Ishikawa (cell line): ENCODE data around the gene CHFR.

Source experiments
- CEBPB ChIP-seq: IDR thresholded peaks from 2 replicates; pipeline ENCODE4 v1.6.1; 2012
- CREB1 ChIP-seq: IDR thresholded peaks from 2 replicates; pipeline ENCODE4 v1.6.1; 2012; ENCODE audit warnings: low read depth
- EGR1 ChIP-seq: IDR thresholded peaks from 2 replicates; pipeline ENCODE4 v1.6.1; 2012
- FOXM1 ChIP-seq: IDR thresholded peaks from 2 replicates; pipeline ENCODE4 v1.6.1; 2012; ENCODE audit warnings: low read depth, borderline replicate concordance
- MAX ChIP-seq: IDR thresholded peaks from 2 replicates; pipeline ENCODE4 v1.6.1; 2012
- RAD21 ChIP-seq: IDR thresholded peaks from 2 replicates; pipeline ENCODE4 v1.6.1; 2012; ENCODE audit warnings: low read depth
- REST ChIP-seq: IDR thresholded peaks from 2 replicates; pipeline ENCODE4 v1.6.1; 2012; ENCODE audit warnings: low read depth, mild to moderate bottlenecking
- TCF12 ChIP-seq: IDR thresholded peaks from 2 replicates; pipeline ENCODE4 v1.6.1; 2012; ENCODE audit warnings: low read depth
- YY1 ChIP-seq: IDR thresholded peaks from 2 replicates; pipeline ENCODE4 v1.6.1; 2012; ENCODE audit warnings: low read depth

- TF ChIP-seq RAD21 (no peak), YY1 (no peak), REST (no peak), TCF12 (no peak), EGR1 (no peak), CREB1 (no peak), FOXM1 (no peak), CEBPB (no peak), MAX (no peak)
Measured at GRCh38 chr12:132839558-132840235, 47.7 kb downstream of the CHFR start.
